HG03469 (cell line): ENCODE data around the gene RNF152.

Source experiments
- ATAC-seq: cut with Tn5 transposase; IDR thresholded peaks from one replicate; pipeline ENCODE4 v1.9.1; 2021; ENCODE audit warnings: mild to moderate bottlenecking, moderate library complexity, moderate number of reproducible peaks; ENCODE audit not compliant: unreplicated experiment

RNF152 gene, protein sequence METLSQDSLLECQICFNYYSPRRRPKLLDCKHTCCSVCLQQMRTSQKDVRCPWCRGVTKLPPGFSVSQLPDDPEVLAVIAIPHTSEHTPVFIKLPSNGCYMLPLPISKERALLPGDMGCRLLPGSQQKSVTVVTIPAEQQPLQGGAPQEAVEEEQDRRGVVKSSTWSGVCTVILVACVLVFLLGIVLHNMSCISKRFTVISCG

DNA sequence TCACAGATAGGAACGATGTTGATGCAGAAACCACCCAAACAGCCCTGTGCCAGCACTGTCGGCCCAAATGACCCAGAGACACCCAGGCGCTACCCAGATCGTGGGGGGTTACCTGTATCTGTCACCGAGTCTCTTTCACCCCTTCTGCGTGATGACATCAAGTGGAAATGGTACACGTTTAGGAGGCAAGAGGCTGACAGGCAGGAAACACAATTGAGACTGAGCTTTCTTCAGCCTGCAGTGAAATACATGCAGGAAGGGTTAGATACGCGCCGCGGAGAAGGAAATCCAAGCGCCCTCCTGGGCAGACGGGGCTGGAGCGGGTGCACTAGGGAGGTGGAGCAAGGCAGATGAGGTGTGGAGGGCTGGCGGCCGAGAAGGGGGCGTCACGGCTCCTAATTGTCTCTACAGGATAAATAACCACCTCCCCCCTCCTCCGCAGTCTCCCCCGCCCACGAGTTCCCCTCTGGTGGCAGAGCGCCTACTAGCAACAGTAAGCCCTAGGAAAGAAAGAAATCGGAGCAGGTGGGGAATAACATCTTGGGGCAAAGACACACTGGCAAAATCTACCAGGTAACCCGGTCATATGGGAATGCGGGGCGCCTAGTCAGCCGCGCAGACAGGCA, at the start of gene RNF152:
RNF152 (minus strand) TSS at position 325 of the 626 bp plus-strand sequence. CDS start 76,544 bp downstream, outside the sequence.
- no peak for ATAC-seq

DNA sequence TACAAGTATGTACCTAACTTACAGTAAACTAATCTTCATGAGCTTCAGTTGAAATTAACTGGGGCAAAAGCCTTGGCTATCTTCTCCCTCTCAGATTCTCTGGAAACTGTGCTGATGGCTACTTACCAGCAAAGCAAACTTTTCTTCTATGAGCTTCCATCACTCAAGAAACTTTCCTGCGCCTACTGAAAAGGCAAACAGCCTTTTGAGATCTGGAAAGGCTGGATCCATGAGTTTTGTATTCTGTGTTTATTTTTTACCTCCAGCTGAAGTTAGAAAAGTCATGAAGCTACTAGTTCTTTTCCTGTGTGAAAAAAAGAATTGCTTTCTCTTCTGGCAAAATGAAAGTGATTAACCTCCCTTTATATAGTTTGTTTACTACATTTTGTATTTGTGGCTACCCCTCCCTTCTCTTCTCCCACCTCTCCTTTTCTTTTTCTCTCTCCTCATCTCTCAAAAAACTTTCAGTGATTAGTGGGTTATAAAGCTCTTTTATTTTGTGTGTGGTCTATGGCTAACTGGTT, 49.2 kb upstream of the RNF152 start:
- no peak for ATAC-seq

DNA sequence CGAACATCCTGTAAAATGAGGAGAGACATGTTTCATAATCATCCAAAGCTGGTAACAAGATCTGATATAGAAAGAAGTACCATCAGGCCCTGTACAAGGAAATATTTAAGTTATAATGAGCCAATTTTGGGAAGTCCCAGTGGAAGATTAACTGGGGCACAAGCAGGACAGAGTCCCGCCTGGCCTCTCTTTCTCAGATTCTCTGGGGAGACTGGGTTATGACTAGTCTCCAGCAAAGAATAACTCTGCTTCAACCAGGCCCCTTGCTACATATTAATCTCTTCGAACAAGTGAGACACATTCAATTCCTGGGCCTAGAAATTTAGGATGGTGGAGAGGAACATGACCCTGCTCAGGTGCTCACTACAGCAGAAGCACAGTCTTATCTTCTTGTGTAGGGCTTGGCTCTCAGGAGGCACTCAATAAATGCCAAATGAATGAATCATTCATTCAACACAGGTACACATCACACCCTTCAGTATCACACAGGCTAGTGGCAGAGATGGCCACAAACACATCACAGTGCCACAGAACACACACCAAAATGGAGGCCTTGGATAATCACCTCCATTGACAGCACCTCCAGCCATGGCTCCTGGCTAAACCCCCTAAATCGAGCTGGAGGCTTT, 46.4 kb upstream of the RNF152 start:
- no peak for ATAC-seq

DNA sequence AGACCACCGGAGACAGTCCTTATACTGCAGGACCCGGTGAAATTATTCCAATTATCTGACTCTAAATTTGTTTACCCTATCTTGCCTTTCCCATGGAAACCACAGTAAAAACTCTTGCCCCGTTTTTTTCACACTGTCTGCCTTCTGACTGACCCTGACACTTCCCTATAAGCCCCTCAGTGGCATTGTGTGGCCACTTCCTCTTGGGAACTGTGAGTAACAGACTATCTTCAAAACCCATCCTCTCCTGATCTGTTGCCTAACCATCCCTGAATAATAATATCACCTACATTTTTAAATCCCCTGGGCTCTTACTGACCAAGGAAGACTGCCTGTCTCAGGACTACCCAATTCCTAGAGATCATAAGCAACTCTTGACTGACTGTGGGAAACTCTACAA, 42.6 kb upstream of the RNF152 start:
- no peak for ATAC-seq

DNA sequence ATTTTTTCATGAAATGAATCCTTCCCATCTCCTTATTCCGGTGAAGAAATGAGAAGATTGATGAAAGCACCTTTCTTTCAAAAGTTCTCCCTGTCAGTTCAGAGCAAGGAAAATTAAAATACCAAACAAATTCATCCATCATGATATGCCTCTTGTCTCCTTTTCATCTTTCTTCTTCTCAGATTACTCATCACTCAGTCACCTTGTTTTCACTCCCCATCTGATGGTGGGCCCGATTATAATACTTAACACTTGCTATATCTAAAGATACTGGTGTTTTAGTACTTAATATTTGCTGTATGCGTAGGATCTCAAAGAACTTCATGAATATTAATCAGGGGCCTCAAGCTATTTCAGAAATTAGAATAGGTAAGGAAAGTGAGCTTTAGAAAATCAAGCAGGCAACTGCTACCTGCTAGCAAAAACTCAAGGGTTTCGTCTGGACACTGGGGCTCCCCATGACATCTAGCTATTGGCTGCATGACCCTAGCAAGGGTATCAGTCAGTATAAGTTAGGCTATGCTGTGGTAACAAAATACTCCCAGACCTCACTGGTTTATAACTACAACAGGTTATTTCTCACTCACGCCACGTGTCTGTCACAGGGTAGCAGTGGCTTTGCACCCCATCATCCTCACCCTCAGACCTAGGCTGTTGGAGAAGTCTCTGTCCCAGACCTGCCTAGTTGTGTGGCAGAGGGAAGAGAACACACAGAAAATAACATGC, 39.0 kb upstream of the RNF152 start:
- no peak for ATAC-seq

DNA sequence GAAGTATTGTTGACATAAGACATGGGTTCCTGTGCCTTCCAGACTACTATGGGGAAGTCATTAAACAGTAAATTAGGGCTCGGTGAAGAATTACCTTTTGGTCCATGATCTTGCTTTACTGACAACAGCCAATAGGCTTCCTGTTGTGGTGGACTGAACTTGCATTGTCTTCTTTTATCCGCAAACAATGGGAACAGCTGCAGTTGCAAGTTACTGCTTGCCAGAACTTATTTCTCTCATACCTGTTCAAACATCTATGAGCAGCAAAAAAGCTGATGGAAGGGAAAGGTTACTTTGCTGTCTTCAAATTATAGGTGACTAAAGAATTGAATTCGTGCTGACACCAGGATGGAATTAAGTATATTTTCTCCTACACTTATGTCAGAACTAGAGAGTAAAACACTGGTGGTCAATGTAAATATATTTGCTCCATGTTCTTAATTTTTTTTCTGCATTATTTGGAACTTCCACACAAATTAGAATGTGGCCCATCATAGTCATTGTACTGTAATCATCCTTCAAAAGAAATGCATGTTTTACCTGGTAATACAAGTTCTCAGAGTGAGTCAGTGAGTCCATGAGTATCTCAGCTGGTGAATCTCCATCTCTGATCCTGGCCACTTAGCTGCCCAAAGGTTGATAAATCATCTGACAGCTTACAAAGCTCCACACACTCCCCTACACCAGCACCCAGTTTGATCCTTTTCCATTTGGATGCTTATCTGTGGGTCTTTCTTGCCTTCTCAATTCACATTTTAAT, 37.3 kb upstream of the RNF152 start:
- ATAC-seq = no peak

DNA sequence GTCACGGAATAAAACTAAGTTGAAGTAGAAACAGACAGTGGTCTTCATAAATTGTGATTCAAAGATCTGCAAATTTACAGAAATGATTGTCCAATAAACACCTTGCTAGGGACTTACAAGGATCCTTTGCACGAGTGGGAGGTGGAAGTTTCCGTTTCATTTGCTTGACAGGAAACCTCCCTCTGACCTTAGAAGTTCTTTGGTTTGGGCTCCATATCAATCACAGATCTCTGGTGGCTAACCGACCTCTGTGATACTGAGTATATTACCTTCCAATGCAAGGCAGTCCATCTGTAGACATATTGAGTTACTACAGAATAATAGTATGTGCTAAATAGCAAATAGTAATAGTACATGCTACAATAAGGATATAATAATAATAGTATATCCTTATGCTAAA, 33.7 kb upstream of the RNF152 start:
- ATAC-seq = peak; percentile 46

DNA sequence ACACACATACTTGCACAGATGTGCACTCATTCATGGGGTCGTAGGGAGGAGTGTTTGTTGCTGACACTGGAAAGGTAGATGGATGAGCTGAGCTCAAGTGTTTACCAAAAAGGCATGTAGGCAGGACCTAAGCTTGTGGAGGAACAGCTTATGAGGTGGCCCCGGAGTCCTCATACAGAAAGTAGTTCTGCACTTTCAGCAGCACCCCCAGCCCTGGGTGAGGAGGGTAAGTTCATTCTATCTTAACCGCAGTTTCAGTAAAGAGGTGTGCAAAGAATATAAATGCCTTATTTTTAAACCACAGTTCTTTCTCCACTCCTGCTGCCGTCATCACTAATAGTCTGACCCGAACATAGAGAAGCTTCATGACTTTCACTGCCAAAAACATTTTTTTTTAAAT, 31.7 kb upstream of the RNF152 start:
- ATAC-seq = no peak

DNA sequence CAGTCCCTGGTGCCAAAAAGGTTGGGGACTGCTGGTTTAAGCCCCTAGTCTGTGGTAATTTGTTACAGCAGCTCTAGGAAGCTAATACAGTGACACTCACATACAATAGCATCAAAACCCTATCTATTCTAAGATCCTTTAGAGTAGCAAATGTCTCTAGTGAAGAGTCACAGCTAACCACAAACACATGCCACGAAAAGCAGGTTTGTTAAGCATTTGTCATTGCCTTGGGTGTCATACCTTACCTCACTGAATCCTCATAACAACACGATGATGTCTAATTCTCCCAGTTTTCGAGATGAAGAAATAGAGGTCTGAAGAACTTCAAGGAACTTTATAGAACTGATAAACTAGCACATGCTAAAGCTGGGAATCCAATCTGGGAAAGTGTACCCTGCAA, 29.6 kb upstream of the RNF152 start:
- ATAC-seq = no peak

DNA sequence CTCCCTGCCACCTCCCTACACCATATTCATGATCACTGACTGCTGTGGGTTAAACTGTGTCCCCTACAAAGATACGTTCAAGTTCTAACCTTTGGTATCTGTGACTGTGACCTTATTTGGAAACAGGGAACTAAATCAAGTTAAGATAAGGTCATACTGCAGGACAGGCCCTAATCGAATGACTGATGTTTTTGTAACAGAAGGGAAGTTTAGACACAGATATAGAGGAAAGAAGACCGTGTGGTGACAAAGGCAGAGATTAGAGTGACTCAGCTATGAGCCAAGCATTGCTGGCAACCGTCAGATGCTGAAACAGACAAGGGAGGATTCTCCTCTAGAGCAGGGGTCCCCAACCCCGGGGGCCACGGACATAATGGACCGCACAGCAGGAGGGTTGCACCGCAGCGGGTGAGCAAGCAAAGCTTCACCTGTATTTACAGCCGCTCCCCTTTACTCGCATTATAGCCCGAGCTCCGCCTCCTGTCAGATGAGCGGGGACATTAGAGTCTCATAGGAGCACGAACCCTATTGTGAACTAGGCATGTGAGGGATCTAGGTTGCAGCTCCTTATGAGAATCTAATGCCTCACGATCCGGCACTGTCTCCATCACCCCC, 28.9 kb upstream of the RNF152 start:
- no peak for ATAC-seq

DNA sequence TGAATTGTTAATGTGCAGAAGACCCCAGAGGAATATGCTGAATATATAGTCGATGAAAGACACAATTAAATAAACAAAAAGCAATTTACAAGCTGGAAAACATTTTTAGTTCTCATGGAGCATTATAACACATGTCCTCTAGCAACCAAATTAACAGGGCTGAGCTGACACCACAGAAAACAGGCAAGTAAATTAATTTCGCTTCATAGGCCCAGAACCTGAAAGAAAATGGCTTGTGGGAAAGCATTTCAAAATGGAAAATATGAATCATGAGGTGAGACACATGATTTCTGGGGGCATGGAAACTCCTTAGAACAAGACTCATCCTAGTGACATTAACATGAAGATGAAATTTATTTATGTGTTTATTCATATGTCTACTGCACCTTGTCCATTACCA, 25.0 kb upstream of the RNF152 start:
- no peak for ATAC-seq

DNA sequence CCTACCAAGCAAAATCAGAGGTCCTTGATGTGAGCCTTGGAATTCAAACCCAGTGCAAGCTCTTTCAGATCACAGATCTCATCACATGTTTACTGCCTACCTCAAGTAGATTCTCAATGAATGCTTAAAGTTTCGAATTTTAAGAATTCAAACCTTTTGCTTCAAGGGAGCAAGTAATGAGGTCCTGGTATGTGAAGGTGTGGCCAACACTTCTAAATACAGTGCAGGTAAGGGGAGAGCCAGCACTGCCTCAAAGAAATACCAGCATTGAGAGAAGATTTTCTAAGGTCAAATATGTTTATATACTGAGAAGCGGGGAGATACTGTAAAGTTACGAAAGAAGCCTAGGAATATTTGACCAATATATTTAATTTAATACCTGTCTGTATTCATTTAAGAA, 19.7 kb upstream of the RNF152 start:
- ATAC-seq = no peak

DNA sequence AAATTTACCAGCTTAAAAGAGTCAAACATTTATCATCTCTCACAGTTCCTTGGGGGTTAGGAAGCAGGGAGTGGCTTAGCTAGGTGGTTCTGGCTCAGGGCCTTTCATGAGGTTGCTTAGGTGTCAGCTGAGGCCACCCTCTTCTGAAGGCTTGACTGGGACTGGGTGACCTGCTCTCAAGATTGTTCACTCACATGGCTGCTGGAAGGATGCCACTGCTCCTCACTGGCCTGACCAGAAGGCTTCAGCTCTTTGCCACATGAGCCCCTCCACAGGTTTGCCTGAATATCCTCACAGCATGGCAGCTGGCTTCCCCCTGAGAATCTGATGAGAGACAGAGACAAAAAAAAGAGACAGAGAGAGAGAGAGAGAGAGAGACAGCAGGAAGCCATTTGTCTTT, 17.3 kb upstream of the RNF152 start:
- ATAC-seq = no peak

DNA sequence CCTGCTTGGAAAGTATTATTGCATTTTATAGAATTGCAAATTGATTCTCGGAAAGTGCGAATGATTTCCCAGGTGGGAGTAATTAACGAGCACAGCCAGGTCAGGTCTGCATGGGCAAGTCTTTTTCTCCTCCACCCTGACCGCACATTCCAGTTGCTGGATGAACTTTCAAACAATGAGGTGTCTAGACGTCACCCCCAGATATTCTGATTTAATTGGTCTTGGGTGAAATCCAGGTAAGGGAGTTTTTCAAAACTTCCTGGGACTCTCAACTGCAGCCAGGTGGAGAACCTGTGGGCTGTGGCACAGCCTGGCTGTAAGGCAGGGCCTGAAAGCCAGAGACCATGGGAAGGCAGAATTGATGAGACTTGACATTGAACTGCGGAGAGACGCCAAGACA, 15.9 kb upstream of the RNF152 start:
- no peak for ATAC-seq

DNA sequence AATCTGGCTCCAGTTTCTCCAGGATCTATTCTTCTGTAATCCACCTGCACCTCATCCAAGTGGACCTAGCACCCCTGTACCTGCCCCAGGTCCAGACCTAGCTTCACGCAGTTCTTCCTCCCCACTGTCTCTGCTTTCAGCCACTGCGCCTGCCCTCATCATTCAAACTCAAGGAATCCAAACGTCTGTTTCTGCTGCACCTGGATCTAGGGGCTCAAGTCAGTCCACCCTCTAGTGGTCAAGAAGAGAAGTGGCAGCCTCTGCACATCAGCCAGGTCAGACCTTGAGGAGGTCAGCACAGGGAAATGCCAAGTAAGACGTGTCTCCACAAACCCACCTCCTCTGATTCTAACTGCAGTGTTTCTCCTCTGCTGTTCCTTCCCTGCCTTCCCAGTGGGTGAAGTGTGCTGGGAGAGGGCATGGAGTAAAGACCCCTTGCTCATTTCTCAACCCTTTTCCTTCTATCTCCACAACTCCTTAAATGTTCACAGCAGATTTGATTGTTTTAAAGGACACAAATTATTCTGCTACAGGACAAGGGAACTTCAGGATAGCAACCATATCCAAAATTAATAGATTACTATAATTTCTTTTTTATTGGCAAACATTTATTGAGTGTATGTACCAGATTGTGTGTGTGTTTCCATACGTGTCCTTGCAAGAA, 8.6 kb upstream of the RNF152 start:
- ATAC-seq = peak; percentile 95

DNA sequence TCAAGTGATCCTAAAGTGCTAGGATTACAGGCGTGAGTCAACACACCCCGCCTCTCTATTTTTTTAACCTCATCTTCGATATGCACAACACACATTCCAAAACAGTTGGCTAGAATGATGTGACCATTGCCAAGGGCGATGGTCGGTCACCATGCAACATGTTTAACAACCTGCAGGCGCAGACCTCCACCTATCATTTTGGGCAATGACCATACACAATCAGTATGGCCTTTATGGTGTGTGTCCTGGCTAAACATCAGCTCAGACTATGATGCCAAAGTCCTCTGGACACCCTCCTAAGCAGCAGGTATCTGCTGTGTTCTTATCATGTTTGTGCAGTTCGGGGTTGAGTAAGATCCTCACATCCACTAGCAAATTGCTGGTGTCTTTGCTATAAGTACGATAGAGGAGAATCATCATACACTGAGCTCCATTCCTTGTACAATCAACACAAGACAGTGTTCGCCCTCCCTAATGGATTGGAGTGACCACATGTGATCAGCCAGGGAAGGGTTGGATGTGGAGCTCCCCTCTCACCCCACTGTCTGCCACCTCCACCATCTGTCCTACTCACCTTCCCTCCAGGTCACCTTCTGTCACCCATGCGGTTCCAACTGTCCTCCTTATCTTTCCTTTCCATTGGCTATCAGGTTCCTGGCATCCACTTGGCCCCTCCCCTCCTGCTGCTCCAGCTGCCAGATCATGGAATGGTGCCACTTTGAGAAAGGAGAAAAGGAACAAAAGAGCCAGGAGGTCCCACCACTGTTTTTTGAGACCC, 7.9 kb upstream of the RNF152 start:
- ATAC-seq = no peak

DNA sequence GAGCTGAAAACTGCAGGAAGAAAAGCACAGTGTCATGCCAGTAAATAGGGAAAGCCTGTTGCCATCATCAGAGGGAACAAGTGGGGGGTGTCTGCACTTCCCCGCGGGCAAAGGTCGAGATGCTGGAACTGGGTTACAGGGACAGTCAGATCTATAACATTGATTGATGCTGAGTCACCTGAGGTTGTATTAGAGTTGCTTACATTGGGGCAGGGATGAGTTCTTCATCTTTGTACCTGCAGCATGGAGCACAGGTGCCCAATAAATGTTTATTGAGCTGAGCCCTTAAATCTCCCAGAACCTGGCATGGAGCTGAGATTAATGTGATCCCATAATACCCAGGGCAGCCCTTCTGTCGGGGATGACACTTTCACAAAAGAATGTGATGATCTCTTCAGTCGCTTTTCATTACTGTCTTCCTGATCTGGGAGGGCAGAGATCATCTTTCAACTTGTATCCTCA, 5.9 kb upstream of the RNF152 start:
- ATAC-seq = no peak

DNA sequence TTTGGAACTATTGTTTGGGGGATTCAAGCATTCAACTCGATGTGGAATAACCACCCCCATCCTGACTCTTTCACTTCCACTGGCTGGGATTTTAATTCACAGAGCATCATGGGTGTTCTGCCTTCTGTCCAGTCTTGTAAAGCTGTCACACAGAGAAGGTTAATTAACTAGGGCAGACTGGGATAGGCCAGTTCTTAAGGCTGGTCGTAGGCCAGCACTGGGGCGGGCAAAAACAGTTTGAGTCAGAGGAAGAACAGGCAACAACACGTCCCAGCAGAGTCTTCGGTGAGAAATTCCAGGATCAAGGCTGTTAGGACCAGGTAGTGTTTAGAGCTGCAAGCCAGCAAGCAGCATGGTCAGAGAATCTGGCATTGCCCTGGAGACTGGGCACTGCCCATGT, 4.0 kb upstream of the RNF152 start:
- no peak for ATAC-seq

DNA sequence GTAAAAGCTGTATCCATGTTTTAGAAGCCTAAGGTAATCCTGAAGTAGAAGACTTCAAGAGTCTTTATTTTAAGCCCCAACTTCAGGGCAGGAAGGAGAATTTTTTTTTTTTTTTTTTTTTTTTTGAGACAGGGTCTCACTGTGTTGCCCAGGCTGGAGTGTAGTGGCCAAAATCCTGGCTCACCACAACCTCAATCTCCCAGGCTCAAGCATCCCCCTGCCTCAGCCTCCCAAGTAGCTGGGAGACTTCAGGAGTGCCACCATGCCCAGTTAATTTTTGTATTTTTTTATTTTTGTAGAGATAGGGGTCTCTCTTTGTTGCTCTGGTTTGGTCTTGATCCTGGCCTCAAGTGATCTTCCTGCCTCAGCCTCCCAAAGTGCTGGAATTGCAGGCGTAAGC, 3.3 kb upstream of the RNF152 start:
- no peak for ATAC-seq
